CD4-positive, alpha-beta T cell (primary cell): ENCODE measurements around the gene HIVEP3. TPM values are rescaled to one million over a fixed set of nuclear protein-coding genes. Genes with fewer than 3 reads are reported as not detected.

Source experiments
- ATAC-seq: fragments of 200-7000 bp; cut with Tn5 transposase; one replicate; pipeline ENCODE4 v1.10.0; 2022; ENCODE audit warnings: mild to moderate bottlenecking; ENCODE audit not compliant: poor library complexity
- CTCF ChIA-PET: fragments of 350-600 bp; sonication (Branson Sonifier 250); formaldehyde crosslinking; loops from one replicate; lab custom pipeline; 2021; ENCODE audit warnings: antibody characterized with exemption, inconsistent platforms; lab: Charles Lee
- POLR2A ChIA-PET: fragments of 350-600 bp; sonication (Branson Sonifier 250); formaldehyde crosslinking; loops from one replicate; lab custom pipeline; 2021; ENCODE audit warnings: antibody characterized with exemption, inconsistent platforms; lab: Charles Lee
- DNase-seq, 14 experiments: peaks; one replicate each; pipeline ENCODE4 v3.0.0-alpha.2; 2013 to 2020; ENCODE audit warnings: mixed read lengths in 2 of 14
- H3K27ac ChIP-seq, 2 donors: one replicate each; pipeline versions ENCODE4 v1.5.1 to v1.7.0; 2013; ENCODE audit warnings: low read length in 2 of 2, low read depth in 1 of 2, mild to moderate bottlenecking in 1 of 2
- H3K27me3 ChIP-seq, 2 experiments: 1 replicate in 1 of 2; 2 replicates in 1 of 2; pipeline versions ENCODE4 v1.6.1 to v1.7.0; 2013; ENCODE audit warnings: low read length in 2 of 2, control low read depth in 1 of 2, mild to moderate bottlenecking in 1 of 2, moderate library complexity in 1 of 2; ENCODE audit not compliant: insufficient read depth in 2 of 2, control insufficient read depth in 1 of 2
- H3K36me3 ChIP-seq: one replicate; pipeline ENCODE4 v1.6.1; 2013; ENCODE audit warnings: low read length, control low read depth; ENCODE audit not compliant: insufficient read depth
- H3K4me1 ChIP-seq: one replicate; pipeline ENCODE4 v1.6.1; 2013; ENCODE audit warnings: low read length, control low read depth; ENCODE audit not compliant: insufficient read depth
- H3K4me3 ChIP-seq: one replicate; pipeline ENCODE4 v1.5.1; 2013; ENCODE audit warnings: mild to moderate bottlenecking, low read length, moderate library complexity
- H3K9me3 ChIP-seq, 2 experiments: 1 replicate in 1 of 2; 2 replicates in 1 of 2; pipeline versions ENCODE4 v1.6.1 to v1.7.0; 2013; ENCODE audit warnings: low read length in 2 of 2, mild to moderate bottlenecking in 2 of 2, control low read depth in 1 of 2, moderate library complexity in 1 of 2; ENCODE audit not compliant: control insufficient read depth in 1 of 2, insufficient read depth in 1 of 2
- H3K27ac Mint-ChIP-seq: one replicate; pipeline ENCODE4 v1.8.0; 2020; ENCODE audit warnings: mixed read lengths
- H3K27me3 Mint-ChIP-seq: one replicate; pipeline ENCODE4 v1.8.0; 2021; ENCODE audit warnings: mixed read lengths
- H3K36me3 Mint-ChIP-seq: one replicate; pipeline ENCODE4 v1.8.0; 2021; ENCODE audit warnings: low read depth, mixed read lengths
- H3K4me1 Mint-ChIP-seq: one replicate; pipeline ENCODE4 v1.8.0; 2021; ENCODE audit warnings: low read depth, mixed read lengths
- H3K4me3 Mint-ChIP-seq: one replicate; pipeline ENCODE4 v1.8.0; 2020; ENCODE audit warnings: mild to moderate bottlenecking, mixed read lengths
- H3K9me3 Mint-ChIP-seq: one replicate; pipeline ENCODE4 v1.8.0; 2020; ENCODE audit warnings: mixed read lengths
- CTCF ChIP-seq: fragments of 200-600 bp; IDR thresholded peaks from one replicate; pipeline ENCODE4 v1.8.0; 2022; ENCODE audit warnings: antibody characterized with exemption, mild to moderate bottlenecking
- intact Hi-C, 2 experiments: fragments of 100-400 bp; cut with DNase I in 1 of 2; cut with micrococcal nuclease in 1 of 2; formaldehyde crosslinking; loops; one replicate each; pipeline versions ENCODE4 v1.15.1 to v1.9.0; 2023 to 2025; cut with DNase I, micrococcal nuclease
- total RNA-seq, 174 experiments: library from RNA in 2 of 174; stranded (reverse) in 2 of 174; gene quantifications; one replicate each; pipeline ENCODE4 v1.2.3 and lab custom pipeline; 2021 to 2026

Gene HIVEP3
- total RNA-seq, 2 experiments from 2014 or later, result 5.1 to 5.4 TPM

- H3K36me3 ChIP-seq, result no peaks in the 10 kb centered on the region
- no peak overlapping the region for H3K4me3 Mint-ChIP-seq
- peaks cover 47% of the 10 kb centered on the region for H3K4me1 ChIP-seq
- no peak for TF ChIP-seq CTCF
- H3K36me3 Mint-ChIP-seq, result no peaks in the 10 kb centered on the region
- H3K4me3 ChIP-seq, result no peak overlapping the region
- DNase-seq, result no peak
- no peaks in the 10 kb centered on the region for H3K9me3 ChIP-seq
- no peaks in the 10 kb centered on the region for H3K27me3 Mint-ChIP-seq
- POLR2A ChIA-PET, result interaction anchor here (1.4 kb wide), 1 partner anchor 14 kb away, joined by 4 read pairs; no protein-coding TSS in a partner anchor
- peaks cover 45% of the 10 kb centered on the region for H3K4me1 Mint-ChIP-seq
- CTCF ChIA-PET, result no interaction called here
- no peak overlapping the region for H3K27ac Mint-ChIP-seq
- ATAC-seq, result no peak
- intact Hi-C loops, result no loop called here
- no peak overlapping the region for H3K27ac ChIP-seq
- no peaks in the 10 kb centered on the region for H3K9me3 Mint-ChIP-seq
- H3K27me3 ChIP-seq, result no peaks in the 10 kb centered on the region
These were observed 231.7 kb downstream of the HIVEP3 start for GRCh38 chr1:41687007-41687406.

GRCh38 chr1:41683681-41684500 lies 234.8 kb downstream of the HIVEP3 start:
- intact Hi-C loops, result no loop called here

More at GRCh38 chr1:41683681-41684500, 234.8 kb downstream of the HIVEP3 start:
- Histone ChIP-seq H3K9me3 (no peaks in the 10 kb centered on the region), H3K4me1 (peaks cover 53% of the 10 kb centered on the region), H3K27me3 (no peaks in the 10 kb centered on the region), H3K4me3 (no peak overlapping the region), H3K27ac (no peak overlapping the region), H3K36me3 (no peaks in the 10 kb centered on the region)
- peak overlapping the region; percentile 25 for H3K4me3 Mint-ChIP-seq
- H3K27ac Mint-ChIP-seq, result peak overlapping the region; percentile 31
- no peaks in the 10 kb centered on the region for H3K9me3 Mint-ChIP-seq
- peaks cover 46% of the 10 kb centered on the region for H3K4me1 Mint-ChIP-seq
- DNase-seq (peak in 6 of 14 experiments; percentile 16 to 69 (median 56)), ATAC-seq (peak; percentile 56)
- CTCF ChIA-PET, result no interaction called here
- TF ChIP-seq CTCF, result no peak
- no peaks in the 10 kb centered on the region for H3K36me3 Mint-ChIP-seq
- POLR2A ChIA-PET, result interaction anchor here (1.0 to 3.3 kb wide), 3 partner anchors 11 to 208 kb away, joined by 3 to 29 read pairs (median 4); no protein-coding TSS in a partner anchor
- H3K27me3 Mint-ChIP-seq, result no peaks in the 10 kb centered on the region
